Type B pancreatic cell (in vitro differentiated cells): ENCODE measurements around the gene RNU1-4. TPM values are rescaled to one million over a fixed set of nuclear protein-coding genes. Genes with fewer than 3 reads are reported as not detected.
A peak's percentile ranks its signal among the peaks of the same experiment; 100 is the strongest.
"Not testable (repeated sequence)": the region's sequence is repeated elsewhere in the genome, so short reads cannot be mapped to it uniquely, and the experiment has no call there.

ENCODE experiments used
- DNase-seq: peaks from one replicate; pipeline ENCODE4 v3.0.0; 2021; ENCODE audit warnings: mixed read lengths; ENCODE audit not compliant: unreplicated experiment; ENCODE audit errors: extremely low spot score
- H3K27ac Mint-ChIP-seq: 2 replicates; pipeline ENCODE4 v1.8.0; 2021; ENCODE audit warnings: mild to moderate bottlenecking, mixed read lengths
- H3K27me3 Mint-ChIP-seq: 2 replicates; pipeline ENCODE4 v1.8.0; 2021; ENCODE audit warnings: mixed read lengths
- H3K36me3 Mint-ChIP-seq: 2 replicates; pipeline ENCODE4 v1.8.0; 2021; ENCODE audit warnings: mixed read lengths
- H3K4me1 Mint-ChIP-seq: one replicate; pipeline ENCODE4 v1.8.0; 2021; ENCODE audit warnings: mixed read lengths; ENCODE audit not compliant: unreplicated experiment
- H3K4me3 Mint-ChIP-seq: 2 replicates; pipeline ENCODE4 v1.8.0; 2021; ENCODE audit warnings: mild to moderate bottlenecking, mixed read lengths
- H3K9me3 Mint-ChIP-seq: 2 replicates; pipeline ENCODE4 v1.8.0; 2021; ENCODE audit warnings: mixed read lengths
- CTCF ChIP-seq: fragments of 200-600 bp; sonication (generic); conservative IDR thresholded peaks from 2 replicates; pipeline ENCODE4 v1.5.0; 2021; ENCODE audit warnings: antibody characterized with exemption, mild to moderate bottlenecking
- total RNA-seq: library from RNA; stranded (reverse); gene quantifications from 2 replicates; pipeline ENCODE4 v1.2.1, GENCODE V29; 2021; ENCODE audit warnings: low replicate concordance

The RNU1-4 gene
- total RNA-seq, 1 donor from 2014 or later = 3,564 TPM

- Mint-ChIP-seq H3K27me3 (peaks cover 8% of the 10 kb centered on the region), H3K27ac (no peak overlapping the region), H3K4me3 (no peak overlapping the region), H3K36me3 (no peaks in the 10 kb centered on the region), H3K4me1 (peaks cover 13% of the 10 kb centered on the region), H3K9me3 (no peaks in the 10 kb centered on the region)
- DNase-seq = peak; percentile 65
- TF ChIP-seq CTCF = no peak
These were observed 23.5 kb upstream of the RNU1-4 start for GRCh38 chr1:16716691-16717335.

- DNase-seq = peak; percentile 74
- Mint-ChIP-seq H3K4me3 (no peak overlapping the region), H3K27me3 (peaks cover 8% of the 10 kb centered on the region), H3K36me3 (no peaks in the 10 kb centered on the region), H3K4me1 (peaks cover 13% of the 10 kb centered on the region), H3K27ac (no peak overlapping the region), H3K9me3 (no peaks in the 10 kb centered on the region)
- TF ChIP-seq CTCF = no peak
These were observed 22.8 kb upstream of the RNU1-4 start for GRCh38 chr1:16717336-16718098.

- peak; percentile 68 for DNase-seq
- H3K36me3 Mint-ChIP-seq, H3K9me3 Mint-ChIP-seq, H3K4me3 Mint-ChIP-seq, H3K27me3 Mint-ChIP-seq, H3K27ac Mint-ChIP-seq: not testable (repeated sequence)
- peaks cover 13% of the 10 kb centered on the region for H3K4me1 Mint-ChIP-seq
These were observed 22.0 kb upstream of the RNU1-4 start for GRCh38 chr1:16718099-16718907.

- H3K27me3 Mint-ChIP-seq = peaks cover 8% of the 10 kb centered on the region
- H3K27ac Mint-ChIP-seq = no peak overlapping the region
- DNase-seq = peak; percentile 69
- H3K9me3 Mint-ChIP-seq = no peaks in the 10 kb centered on the region
- no peaks in the 10 kb centered on the region for H3K36me3 Mint-ChIP-seq
- no peak for TF ChIP-seq CTCF
- peaks cover 13% of the 10 kb centered on the region for H3K4me1 Mint-ChIP-seq
- H3K4me3 Mint-ChIP-seq = no peak overlapping the region
These were observed 21.3 kb upstream of the RNU1-4 start for GRCh38 chr1:16718908-16719533.

GRCh38 chr1:16719571-16720350, 20.6 kb upstream of the RNU1-4 start:
- Mint-ChIP-seq H3K4me3 (no peak overlapping the region), H3K4me1 (peaks cover 13% of the 10 kb centered on the region), H3K36me3 (no peaks in the 10 kb centered on the region), H3K27ac (no peak overlapping the region), H3K27me3 (peaks cover 8% of the 10 kb centered on the region), H3K9me3 (no peaks in the 10 kb centered on the region)
- DNase-seq = peak; percentile 67
- no peak for TF ChIP-seq CTCF
